GM21423 (cell line): ENCODE data around the gene PCCA.

ENCODE experiments used
- ATAC-seq: cut with Tn5 transposase; IDR thresholded peaks from one replicate; pipeline ENCODE4 v1.9.1; 2021; ENCODE audit warnings: mild to moderate bottlenecking, moderate library complexity; ENCODE audit not compliant: unreplicated experiment

The PCCA gene

DNA sequence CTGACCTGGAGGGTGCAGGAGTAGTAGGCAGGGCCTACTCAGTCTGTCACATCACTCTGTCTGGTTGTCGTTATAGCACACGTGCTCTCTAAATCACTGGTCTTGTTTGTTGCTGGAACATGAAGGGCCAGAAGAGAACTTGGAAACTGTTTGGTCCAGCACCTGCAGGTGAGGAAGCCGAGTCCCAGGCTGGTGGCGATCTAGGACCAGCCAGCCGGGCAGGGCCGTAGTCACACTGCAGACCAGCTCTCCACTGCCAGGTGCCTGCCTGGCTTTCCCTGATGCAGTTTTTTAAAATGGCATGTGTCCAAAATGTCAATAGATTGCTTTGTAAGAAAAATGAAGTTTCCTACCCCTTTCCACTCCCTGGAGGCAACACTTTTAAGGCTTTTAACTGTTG lies 446.0 kb downstream of the PCCA start:
- ATAC-seq = no peak

DNA sequence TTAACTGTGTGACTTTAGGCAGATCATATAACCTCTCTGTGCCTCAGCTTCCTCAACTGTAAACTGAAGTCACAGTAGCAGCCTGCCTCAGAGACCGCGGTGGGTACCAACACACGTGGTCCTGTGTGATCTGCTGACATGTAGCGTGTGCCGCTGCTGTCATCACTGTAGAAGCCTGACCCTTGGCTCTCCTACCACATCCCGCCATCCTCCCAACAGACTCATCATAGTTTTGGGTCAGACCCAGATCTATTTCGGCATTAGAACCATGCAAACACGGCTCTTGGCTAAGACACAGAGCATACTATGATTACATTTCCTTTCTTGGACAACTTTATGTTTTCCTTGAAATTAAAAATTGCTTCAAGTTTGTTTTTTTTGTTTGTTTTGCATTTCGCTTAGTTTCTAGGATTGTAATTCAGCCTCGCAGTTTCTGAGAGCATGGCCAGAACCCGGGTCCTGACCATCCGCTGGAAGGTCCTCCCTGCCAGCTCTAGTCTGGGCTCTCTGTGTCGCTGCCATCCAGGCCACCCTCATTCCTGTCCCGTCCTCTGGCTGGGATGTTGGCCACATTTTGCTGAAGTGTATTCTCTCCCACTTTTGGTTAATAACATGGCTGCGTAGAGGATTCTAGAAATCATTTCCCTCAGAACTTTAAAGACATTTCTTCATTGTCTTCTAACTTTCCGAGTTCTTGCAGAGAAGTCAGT lies 446.7 kb downstream of the PCCA start:
- no peak for ATAC-seq

DNA sequence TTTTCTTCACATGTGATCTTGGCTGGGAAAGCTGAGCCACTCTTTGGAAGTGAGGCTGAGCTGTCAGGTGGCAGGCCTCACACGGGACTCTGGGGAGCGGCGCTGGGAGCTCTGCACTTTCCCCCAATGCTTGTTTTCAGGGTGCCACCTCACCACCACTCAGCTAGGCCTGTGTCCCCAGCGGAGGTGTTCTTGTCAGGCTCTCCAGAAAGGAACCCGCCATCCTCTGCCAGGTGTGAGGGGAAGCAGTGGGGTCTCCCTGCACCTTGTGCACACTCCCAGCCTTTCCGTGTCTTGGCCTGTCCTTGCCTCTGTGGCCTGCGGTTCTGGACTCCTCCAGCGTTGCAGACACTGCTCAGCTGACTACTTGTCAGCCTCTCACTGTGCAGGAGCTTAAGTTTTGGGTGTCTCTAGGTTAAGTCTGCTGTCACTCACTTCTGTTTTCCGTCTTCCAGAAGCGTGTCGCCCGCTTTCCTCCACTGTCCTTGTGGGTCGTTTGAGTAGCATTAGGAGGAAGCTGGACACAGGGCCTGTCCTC lies 447.8 kb downstream of the PCCA start:
- no peak for ATAC-seq

DNA sequence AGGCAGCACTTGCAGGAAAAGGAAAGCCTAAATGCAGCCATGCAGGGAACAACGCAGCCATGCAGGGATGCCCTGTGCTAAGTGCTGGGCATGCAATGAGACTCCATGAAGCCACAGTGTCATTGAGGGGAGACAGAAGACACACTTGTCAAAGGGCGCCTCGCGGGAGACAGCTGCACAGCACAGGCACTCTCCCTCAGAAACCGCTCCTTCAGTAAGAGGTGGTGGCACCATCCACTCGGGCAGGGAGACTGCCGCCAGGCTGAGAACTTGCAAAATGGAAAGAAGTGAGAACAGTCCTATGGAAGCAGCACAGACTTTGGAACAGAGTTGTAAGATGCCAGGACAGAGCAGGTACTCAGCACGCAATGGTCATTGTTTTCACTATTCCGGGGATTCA lies 448.6 kb downstream of the PCCA start:
- ATAC-seq = no peak

DNA sequence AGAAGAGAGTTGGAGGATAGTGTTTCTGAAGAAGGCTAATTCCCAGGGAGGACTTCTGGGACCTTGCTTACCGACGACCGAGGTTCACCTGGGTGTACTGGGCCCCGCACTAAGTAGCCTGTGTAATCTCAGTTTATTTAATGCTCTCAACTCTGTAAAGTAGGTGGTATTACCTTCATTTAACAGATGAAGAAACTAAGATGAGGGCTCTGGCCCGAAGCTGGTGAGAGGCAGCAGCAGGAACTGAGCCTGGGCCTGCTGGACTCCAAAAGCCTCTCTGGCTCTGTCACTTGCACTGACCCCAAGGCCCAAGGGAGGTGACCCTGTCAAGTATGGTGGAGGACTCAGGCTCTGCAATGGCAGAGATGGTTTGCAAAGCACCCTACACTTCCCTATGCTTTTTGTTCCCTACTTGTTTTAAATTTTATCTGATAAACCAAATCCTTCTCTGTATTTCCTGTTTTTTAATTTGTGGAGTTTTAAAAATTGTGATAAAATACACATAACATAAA lies 449.1 kb downstream of the PCCA start:
- no peak for ATAC-seq

DNA sequence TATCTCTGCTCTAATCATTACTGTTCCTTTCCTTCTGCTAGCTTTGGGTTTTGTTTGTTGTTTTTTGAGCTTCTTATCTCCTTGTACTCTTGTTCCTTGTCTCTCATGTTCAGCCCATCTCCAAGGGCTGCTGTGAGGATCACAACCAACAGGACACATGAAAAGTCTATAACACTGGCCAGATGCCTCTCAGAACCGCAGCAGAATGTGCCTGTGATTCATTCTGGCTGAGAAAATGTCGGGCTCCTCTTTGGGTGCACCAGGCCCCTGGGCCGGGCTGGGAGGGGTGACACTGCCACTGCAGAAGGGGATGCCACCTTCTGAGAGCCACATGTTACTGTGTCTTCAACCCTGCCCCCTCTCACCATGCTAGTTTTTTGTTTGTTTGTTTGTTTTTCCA lies 451.7 kb downstream of the PCCA start:
- no peak for ATAC-seq

DNA sequence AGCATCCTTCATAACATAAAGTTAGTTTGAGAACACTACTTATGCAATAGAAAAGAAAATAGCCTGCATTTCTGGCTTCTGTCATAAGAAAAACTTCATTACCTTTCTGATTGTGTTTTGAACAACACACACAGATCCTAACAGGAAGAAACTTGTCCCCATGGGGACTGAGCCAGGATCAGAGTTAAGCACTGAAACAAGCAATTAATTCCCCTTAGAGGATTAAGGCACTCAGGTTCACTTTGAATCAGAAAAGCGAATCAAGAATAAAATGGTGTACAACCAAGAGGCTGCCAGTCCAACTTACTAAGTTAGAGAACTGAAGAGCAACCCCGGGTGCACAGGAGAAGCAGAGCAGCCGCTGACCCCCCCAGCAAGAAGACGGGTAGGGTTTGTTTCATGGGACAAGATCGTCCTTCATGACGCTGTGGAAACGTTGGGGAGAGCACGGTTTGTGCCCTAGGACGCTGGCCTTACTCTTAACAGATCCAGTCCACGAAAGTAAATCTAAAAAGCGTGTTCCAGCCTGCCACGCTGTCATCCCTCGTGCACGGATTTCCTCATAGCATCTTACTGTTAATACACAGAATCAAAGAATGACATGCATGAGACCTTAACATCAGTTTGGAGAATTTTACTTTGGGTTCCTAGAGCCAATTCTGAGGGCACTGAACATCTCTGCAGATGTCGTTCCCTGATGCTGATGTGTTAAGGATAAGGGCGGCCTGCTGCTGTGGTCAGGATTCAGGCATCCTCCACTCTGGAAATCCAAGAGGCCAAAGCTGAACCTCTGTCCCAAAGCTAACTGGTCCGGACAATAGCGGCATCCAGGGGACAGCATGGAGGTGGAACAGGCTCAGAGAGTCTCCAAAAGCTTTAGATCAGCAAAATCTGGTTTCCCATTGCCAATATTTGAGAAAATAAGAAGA lies 453.3 kb downstream of the PCCA start:
- ATAC-seq = no peak

DNA sequence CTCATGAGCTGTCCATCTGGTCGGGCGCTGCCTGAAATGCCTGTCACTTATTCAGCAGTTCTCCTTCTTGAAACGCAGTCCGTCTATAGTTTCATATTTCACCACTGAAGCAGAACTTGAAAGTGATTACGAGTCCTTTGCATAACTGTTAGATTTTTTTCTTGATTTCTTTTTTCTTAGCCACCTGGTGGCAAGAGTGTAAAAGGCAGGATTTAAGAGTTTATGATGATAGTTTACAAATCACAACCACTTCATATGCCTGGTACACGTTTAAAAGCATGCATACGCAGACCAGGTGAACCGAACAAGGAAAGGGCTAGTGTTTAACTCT lies 453.9 kb downstream of the PCCA start:
- ATAC-seq = peak; percentile 87

DNA sequence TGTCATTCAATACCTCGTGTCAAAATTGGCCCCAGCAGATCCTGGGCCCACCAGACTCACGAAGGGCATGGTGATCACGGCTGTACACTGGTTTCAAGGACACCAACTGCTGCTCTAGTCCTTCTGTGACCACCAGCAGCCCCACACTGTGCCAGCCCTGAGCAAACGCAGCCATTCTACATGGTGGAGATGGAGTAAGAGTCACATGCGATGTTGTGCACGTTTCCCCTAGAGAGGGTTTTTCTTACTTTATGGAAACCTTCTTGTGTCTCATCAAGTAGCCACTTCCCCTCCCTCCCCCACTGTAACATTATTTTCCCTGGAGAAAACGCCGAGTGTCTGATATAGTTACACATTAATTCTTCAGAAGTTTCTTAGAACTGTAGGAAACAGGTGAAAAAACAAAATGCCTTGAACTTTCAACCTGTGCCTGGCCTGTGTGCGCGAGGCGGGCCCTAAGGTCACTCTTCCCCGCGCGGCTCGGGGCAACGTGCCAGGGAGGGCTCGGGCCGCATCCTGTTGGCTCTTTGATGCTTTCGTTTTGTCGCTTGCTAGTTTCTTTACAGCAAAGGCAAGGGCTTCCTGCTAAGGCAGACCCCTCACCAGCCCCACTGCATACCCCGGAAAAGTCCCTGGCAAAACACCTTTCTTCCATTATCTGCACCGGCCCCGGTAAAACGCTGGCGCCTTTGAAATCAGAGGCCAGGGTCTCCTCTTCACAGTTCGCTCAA lies 455.1 kb downstream of the PCCA start:
- no peak for ATAC-seq

DNA sequence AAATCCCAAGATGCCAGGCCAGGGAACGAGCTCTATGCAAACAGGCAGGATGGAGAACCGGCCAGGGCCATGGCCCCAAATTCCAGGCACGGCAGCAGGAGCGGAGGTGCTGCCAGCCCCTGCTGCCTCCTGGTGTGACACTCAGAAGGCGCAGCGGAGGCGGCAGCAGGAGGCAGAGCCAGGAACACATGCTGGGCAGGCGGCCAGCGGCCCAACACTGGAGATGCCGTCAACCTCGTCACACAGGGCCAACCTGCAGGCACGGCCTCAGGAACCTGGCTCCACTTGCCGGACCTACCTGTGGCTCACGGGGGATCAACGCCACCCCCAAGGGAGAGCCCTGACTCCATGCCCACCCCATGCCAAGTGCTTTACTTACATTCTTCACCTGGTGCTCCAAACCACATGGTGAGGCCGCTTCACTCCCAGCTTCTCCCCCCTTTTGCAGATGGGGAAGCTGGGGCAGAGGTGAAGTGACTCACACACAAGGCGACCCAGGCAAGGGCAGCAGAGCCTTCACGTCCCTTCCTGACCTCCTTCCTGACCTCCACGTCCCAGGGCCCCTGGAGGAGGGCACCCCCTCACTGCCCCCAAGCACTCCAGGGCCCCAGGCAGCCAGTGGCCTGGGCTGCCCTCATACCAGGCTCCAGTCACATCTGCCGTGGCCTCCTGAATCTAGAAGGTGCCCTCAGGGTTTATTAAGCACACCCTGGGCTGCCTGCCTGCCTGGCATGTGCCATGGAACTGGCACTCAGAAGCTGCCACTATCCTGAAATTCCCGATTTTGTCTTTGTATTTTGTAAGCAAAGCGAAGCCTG lies 456.2 kb downstream of the PCCA start:
- no peak for ATAC-seq

DNA sequence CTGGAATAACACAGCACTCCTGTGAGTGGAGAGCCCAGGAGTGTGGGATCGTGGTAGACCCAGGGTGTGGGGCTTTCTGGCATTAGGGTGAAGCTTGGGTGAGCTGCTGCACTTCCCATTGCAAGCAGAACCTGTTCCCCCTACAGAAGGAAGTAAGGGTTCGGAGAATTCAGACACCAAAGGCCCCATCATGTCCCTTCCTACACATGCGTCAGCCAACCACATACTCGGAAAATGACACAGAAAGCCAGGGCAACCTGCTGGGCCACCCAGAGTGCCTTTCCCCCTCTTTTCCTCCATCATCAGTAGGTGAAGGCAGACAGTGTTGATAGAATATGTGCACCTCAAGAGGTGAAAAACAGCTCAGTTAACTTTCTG lies 456.8 kb downstream of the PCCA start:
- no peak for ATAC-seq

DNA sequence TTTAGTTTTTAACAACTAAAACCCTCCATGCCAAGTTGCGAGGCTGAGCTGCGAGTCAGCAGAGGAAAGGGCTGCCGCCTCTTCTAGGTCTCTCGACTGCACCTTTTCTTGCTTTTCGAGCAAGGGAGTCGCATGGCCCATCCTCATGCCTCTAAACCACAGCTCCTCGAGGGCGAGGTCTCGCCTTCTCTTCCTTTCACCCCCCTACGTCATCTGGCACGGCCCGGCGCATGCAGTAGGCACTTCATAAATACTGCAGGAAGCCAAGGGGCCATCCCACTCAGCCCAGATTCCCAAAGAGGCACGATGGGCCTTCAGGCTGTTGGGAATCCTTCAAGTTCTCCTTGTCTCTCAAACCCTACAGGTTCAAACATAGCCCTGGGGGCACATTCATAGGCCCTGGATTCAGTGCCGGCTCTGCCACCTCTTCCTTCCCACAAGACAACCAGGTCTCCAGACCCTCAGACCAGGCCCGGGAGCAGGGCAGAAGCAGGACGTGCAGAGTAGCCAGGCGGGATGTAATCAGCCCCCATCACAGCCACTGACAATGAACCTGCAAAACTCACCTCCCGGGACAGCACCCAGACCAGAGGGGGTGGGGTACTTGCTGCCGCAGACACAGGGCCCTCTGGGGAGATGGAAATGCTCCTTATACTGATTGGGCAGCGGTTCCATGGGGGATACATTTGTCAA lies 458.0 kb downstream of the PCCA start:
- ATAC-seq = no peak

DNA sequence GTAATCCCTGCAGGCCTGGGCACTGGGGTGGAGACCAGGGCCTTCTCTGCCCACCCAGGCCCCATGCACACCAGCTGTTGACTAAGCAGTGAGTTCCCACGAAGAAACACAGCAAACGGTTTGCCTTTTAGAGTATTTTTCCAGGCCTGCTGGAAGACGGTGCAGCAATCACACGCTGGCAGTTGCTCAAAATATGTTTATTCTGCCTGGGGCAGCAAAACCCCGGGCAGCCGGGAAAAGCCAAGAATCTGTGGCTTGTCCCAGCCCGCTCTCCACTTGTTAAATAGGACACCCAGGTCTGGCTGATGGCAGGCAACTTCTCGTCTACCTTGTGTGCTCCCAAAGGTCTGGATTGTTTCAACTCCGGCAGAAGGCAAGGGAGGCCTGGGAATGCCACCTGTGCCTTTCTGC lies 458.9 kb downstream of the PCCA start:
- ATAC-seq = no peak

DNA sequence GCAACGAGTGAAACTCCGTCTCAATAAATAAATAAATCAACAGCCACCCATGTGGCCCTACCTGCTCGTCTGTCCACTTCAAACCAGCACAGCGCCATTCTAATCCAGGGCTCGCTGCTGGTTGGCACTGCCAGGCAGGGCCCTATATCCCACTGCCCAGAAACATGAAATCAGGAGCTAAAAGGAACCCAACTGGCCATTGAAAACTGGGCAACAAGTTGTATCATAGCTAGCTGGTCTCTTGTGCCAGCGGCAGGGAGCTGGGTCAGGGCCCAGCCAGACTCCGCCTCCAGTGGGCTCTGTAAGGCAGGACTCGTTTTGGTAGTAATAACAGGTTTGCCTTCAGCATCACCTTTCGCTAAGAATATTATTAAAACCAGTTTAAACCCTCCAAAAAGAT lies 460.4 kb downstream of the PCCA start:
- ATAC-seq = no peak

DNA sequence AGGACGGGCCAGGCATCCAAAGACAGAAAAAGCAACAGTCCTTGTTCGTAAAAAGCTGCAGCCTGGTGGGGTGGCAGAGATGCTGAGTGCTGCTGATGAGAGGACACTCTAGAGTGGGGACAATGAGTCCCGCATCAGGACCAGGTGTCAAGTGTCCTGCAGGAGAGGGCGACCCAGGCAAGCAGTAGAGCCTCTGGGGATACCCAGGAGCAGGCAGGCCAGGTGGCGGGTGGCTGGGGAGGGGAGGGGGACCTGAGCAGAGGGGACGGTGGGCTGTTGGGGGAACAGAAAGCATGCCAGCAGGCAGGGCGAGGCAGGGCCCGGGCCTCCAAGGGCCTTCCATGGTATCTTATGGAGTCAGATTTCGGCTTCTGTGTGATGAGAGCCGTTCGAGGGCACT lies 463.9 kb downstream of the PCCA start:
- ATAC-seq = no peak

DNA sequence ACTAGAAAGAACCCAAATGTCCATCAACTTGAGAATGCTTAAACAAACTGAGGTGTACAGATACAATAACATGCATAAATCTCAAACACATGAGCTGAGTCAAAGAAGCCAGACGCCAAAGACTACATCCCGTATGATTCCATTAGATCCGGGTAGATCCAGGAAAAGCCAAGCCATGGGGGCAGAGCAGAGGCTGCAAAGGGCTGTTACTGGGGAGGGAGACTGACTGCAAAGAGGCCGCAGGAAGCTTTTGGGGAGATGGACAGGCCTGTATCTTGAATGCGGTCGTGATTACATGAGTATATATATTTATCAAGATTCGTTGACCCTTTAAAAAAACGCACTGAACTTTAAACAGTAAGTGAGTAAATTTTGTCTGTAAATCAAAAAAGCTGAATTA lies 471.0 kb downstream of the PCCA start:
- ATAC-seq = no peak

DNA sequence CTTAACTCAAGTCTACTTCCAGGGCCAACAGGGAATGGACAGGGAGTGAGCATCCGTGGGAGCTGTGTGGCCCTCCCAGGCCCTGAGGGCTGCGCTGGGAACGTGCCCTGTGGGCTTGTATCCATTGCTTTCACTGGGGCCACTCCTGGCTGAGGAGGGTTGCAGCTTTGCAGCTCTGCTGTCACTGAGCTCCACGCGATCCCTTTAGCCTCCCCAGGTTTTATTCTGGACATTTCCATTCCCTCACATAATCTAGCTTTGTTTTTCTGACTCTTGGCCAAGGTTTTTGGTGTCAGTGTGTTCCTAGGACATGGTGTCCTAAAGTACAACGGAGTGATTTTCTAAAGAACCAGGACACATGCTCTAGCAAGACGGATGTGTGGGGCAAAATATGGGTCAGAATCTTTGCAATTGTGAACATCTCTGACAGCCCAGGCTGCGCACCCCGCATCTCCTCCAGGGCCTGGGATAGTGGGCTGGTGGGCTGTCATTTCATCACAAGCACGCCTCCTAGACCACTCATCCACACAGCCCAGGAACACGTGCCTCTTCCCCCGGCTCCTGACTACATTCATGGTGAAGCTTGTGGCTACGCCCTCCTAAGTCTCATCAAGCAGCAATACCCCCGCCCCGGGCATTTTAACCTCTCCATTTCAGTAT lies 471.7 kb downstream of the PCCA start:
- ATAC-seq = no peak

DNA sequence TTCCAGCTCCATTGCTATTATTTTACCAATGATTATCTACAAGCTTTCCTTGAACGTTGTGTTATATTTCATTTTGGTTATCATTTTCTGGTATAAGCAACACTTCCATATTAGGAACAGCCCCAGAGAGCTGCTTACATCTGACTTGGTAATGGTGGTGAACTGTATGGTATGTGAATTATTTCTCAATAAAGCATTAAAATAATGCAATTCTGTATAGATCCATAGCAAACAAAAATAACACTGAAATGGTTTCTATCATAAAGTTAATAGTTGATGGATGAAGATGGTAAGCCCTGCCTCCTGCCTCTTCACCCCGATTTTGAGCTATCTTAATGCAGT lies 472.2 kb downstream of the PCCA start:
- ATAC-seq = no peak

DNA sequence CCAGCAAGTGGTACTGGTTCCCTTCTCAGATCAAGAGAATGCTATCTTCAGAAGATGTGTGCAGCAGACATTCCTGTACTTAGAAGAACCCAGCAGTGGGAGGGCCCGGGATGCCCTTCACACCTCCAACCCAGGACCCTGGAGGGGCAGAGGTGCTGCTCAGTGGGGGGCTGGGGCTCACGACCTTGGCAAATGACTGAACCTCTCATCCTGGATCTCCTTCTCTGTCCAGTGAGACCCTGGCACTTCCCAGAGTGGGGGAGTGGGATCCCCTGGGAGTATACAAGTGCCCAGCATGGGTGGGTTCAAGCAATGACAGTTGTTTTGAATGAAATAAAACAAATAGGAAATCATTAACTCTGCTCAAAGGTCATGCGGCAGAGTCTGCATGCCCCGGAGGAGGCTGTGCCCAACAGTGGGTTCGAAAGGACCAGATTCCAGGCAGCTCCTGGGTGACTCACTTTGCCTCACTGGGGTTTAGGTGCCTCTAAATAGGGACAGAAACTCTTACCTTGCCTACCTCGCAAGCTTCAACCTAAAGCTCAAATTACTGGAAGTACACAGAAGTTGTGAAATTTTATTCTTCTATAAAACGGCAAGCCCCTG lies 472.8 kb downstream of the PCCA start:
- no peak for ATAC-seq
